Smooth muscle cell (in vitro differentiated cells): ENCODE measurements around the gene DCLK2. TPM values are rescaled to one million over a fixed set of nuclear protein-coding genes. Genes with fewer than 3 reads are reported as not detected.

Experiments
- DNase-seq: peaks from one replicate; lab custom pipeline; 2025; ENCODE audit not compliant: unreplicated experiment; lab: John Stamatoyannopoulos, UW
- H2AFZ ChIP-seq: fragments of 200-600 bp; sonication (generic); 2 replicates; pipeline ENCODE4 v1.6.0; 2016; ENCODE audit warnings: antibody characterized with exemption, low read depth, mild to moderate bottlenecking
- H3F3A ChIP-seq: fragments of 200-600 bp; sonication (generic); 2 replicates; pipeline ENCODE4 v1.6.0; 2017; ENCODE audit warnings: antibody characterized with exemption, low read depth
- H3K27ac ChIP-seq: fragments of 200-600 bp; sonication (generic); 2 replicates; pipeline ENCODE4 v1.5.1; 2016; ENCODE audit warnings: low read depth, mild to moderate bottlenecking
- H3K27me3 ChIP-seq: fragments of 200-600 bp; sonication (generic); 2 replicates; pipeline ENCODE4 v1.6.1; 2016; ENCODE audit warnings: low read depth, mild to moderate bottlenecking
- H3K36me3 ChIP-seq: fragments of 200-600 bp; sonication (generic); 2 replicates; pipeline ENCODE4 v1.5.1; 2016; ENCODE audit warnings: low read depth
- H3K4me1 ChIP-seq: fragments of 200-600 bp; sonication (generic); 2 replicates; pipeline ENCODE4 v1.5.1; 2016; ENCODE audit warnings: low read depth
- H3K4me2 ChIP-seq: fragments of 200-600 bp; sonication (generic); 2 replicates; pipeline ENCODE4 v1.6.0; 2016; ENCODE audit warnings: mild to moderate bottlenecking
- H3K4me3 ChIP-seq: fragments of 200-600 bp; sonication (generic); 2 replicates; pipeline ENCODE4 v1.5.1; 2016; ENCODE audit warnings: mild to moderate bottlenecking
- H3K79me2 ChIP-seq: fragments of 200-600 bp; sonication (generic); 2 replicates; pipeline ENCODE4 v1.6.0; 2016; ENCODE audit warnings: low read depth, mild to moderate bottlenecking
- H3K9ac ChIP-seq: fragments of 200-600 bp; sonication (generic); 2 replicates; pipeline ENCODE4 v1.6.0; 2016; ENCODE audit warnings: low read depth
- H3K9me3 ChIP-seq: fragments of 200-600 bp; sonication (generic); replicated peaks from 2 replicates; pipeline ENCODE4 v1.5.1; 2016; ENCODE audit warnings: low read depth
- H4K20me1 ChIP-seq: fragments of 200-600 bp; sonication (generic); 2 replicates; pipeline ENCODE4 v1.6.0; 2016; ENCODE audit warnings: low read depth
- WGBS: methylation state at CpG from one replicate; pipeline ENCODE4 v1.1.7; 2016; ENCODE audit warnings: low lambda C conversion rate; 5-methylcytosine and 5-hydroxymethylcytosine counted together
- polyA plus RNA-seq: library from polyadenylated mRNA; unstranded; fragments of >200 nt; fragmentation: Nextera tagmentation; extraction: Ambion mirVana; gene quantifications from 2 replicates; pipeline ENCODE4 v1.2.1, GENCODE V29; 2016
- total RNA-seq: library from RNA; depleted of rRNA; stranded (reverse); fragments of >200 nt; gene quantifications from 2 replicates; pipeline ENCODE4 v1.2.3, GENCODE V29; 2014
- TF ChIP-seq, protein P1 (sequence below): fragments of 200-600 bp; sonication (generic); IDR thresholded peaks from 2 replicates; pipeline ENCODE4 v1.5.1; 2017; ENCODE audit warnings: borderline replicate concordance, mild to moderate bottlenecking, antibody characterized with exemption; ENCODE audit not compliant: insufficient read depth, poor library complexity, severe bottlenecking

The DCLK2 gene
- total and polyA plus RNA-seq, 2 experiments from 2014 or later = 1.3 to 4.8 TPM

DNA sequence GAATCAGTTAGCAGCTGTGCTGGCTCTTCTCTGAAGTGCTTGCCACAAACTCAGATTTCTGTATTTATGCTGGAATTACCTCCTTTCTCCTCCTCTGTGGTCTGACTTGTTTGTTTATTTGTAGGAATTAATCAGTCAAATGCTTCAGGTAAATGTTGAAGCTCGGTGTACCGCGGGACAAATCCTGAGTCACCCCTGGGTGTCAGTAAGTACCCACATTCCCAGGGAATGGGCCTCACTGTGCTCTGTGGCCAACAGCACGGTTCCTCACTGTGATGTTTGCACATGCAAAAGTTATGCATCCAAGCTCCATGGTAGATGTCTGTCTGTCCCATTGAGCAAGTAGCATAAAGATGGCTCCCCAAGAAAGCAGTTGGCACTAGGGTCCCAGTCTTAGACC lies 169.9 kb downstream of the DCLK2 start:
- Histone ChIP-seq H4K20me1 (no peaks in the 10 kb centered on the region), H3F3A (peaks cover 4% of the 10 kb centered on the region), H3K4me3 (no peak overlapping the region), H3K79me2 (no peaks in the 10 kb centered on the region), H3K9ac (no peak overlapping the region), H3K27ac (no peak overlapping the region), H3K4me2 (no peak overlapping the region), H2AFZ (no peak overlapping the region), H3K27me3 (no peaks in the 10 kb centered on the region), H3K4me1 (peaks cover 6% of the 10 kb centered on the region), H3K36me3 (no peaks in the 10 kb centered on the region), H3K9me3 (no peaks in the 10 kb centered on the region)
- 94% methylated on average over 4 of the region's 4 CpGs for WGBS
- DNase-seq = no peak
- TF ChIP-seq, protein P1, sequence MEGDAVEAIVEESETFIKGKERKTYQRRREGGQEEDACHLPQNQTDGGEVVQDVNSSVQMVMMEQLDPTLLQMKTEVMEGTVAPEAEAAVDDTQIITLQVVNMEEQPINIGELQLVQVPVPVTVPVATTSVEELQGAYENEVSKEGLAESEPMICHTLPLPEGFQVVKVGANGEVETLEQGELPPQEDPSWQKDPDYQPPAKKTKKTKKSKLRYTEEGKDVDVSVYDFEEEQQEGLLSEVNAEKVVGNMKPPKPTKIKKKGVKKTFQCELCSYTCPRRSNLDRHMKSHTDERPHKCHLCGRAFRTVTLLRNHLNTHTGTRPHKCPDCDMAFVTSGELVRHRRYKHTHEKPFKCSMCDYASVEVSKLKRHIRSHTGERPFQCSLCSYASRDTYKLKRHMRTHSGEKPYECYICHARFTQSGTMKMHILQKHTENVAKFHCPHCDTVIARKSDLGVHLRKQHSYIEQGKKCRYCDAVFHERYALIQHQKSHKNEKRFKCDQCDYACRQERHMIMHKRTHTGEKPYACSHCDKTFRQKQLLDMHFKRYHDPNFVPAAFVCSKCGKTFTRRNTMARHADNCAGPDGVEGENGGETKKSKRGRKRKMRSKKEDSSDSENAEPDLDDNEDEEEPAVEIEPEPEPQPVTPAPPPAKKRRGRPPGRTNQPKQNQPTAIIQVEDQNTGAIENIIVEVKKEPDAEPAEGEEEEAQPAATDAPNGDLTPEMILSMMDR = no peak

DNA sequence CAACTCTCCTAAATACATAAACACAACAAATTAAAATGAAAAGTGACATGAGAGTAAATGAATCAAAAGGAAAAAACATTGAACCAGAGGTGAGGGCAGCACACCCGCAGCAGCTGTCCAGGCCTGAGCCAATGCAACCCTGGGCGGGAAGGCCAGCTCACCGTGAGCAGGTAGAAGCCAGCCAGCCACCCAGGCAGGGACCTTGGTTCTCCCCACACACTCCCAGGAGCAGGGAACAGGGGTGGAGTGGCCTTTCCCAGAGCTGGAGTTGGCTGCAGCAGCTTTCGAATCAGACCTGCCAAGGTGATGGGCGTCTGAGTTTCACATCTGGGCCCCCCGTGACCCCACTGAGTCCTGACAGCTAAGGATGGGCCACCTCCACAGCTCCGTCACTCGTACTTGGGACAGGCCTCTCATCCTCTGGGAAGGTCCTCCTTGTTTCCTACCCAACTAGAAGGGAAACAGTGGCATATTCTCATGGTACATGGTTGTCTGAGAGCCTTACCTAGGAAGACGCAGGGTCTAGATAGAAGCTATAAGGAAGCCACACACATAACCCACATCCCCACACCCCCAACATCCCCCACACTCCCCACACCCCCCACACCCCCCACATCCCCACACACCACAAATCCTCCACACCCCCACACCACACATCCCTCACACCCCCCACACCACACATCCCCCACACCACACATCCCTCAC lies 172.2 kb downstream of the DCLK2 start:
- 86% methylated on average over 9 of the region's 9 CpGs for WGBS
- DNase-seq = no peak
- no peaks in the 10 kb centered on the region for H3F3A ChIP-seq
- no peaks in the 10 kb centered on the region for H3K27me3 ChIP-seq
- no peaks in the 10 kb centered on the region for H3K9me3 ChIP-seq
- H3K4me1 ChIP-seq = no peaks in the 10 kb centered on the region
- H3K36me3 ChIP-seq = no peaks in the 10 kb centered on the region
- H3K79me2 ChIP-seq = no peaks in the 10 kb centered on the region
- no peak overlapping the region for H3K4me3 ChIP-seq
- TF ChIP-seq, protein P1 = no peak
- H4K20me1 ChIP-seq = no peaks in the 10 kb centered on the region
- H3K27ac ChIP-seq = no peak overlapping the region
- no peak overlapping the region for H3K9ac ChIP-seq
- no peak overlapping the region for H3K4me2 ChIP-seq
- H2AFZ ChIP-seq = no peak overlapping the region

DNA sequence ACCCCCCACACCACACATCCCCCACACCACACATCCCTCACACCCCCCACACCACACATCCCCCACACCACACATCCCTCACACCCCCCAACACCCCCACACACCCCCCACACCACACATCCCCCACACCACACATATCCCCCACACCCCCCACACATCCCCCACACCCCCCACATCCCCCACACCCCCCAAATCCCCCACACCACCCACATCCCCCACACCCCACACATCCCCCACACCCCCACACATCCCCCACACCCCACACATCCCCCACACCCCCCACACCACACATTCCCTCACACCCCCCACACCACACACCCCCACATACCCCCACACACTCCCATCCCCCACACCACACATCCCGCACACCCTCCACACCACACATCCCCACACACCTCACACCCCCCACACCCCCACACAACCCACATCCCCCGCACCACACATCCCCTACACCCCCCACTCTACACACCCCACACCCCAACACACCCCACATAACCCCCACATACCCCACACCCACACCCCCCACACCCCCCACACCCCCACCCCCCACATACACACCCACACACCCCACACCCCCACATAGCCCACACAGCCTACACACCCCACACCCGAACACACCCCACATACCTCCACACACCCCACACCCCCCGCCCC lies 172.9 kb downstream of the DCLK2 start:
- no CpG with 5 or more reads among the region's 4 CpGs for WGBS

More for the DNA sequence above, 172.9 kb downstream of the DCLK2 start:
- Histone ChIP-seq H3K4me3 (no peak overlapping the region), H3K9me3 (no peaks in the 10 kb centered on the region), H3K4me1 (no peaks in the 10 kb centered on the region), H3K79me2 (no peaks in the 10 kb centered on the region), H3F3A (no peaks in the 10 kb centered on the region), H3K27me3 (no peaks in the 10 kb centered on the region), H3K9ac (no peak overlapping the region), H3K36me3 (no peaks in the 10 kb centered on the region), H3K4me2 (no peak overlapping the region), H2AFZ (no peak overlapping the region), H3K27ac (no peak overlapping the region), H4K20me1 (no peaks in the 10 kb centered on the region)
- DNase-seq = no peak
- TF ChIP-seq, protein P1 = no peak
